Breast epithelium (tissue), 3 donors: ENCODE results near the gene RABGAP1L.

Experiments
- POLR2A ChIP-seq: fragments of 450-650 bp; IDR thresholded peaks from one replicate; pipeline ENCODE4 v1.6.1; 2016; ENCODE audit warnings: antibody characterized with exemption, mild to moderate bottlenecking, moderate library complexity
- POLR2AphosphoS5 ChIP-seq, 3 donors: sonication (generic); formaldehyde crosslinking; IDR thresholded peaks; one replicate each; pipeline ENCODE4 v1.6.1; 2017; ENCODE audit warnings: antibody characterized with exemption in 3 of 3
- TF ChIP-seq, protein P1 (sequence below), 3 donors: fragments of 450-650 bp; IDR thresholded peaks; one replicate each; pipeline ENCODE4 v1.5.1; 2016 to 2017; ENCODE audit warnings: antibody characterized with exemption in 3 of 3, mild to moderate bottlenecking in 3 of 3, moderate library complexity in 3 of 3

DNA sequence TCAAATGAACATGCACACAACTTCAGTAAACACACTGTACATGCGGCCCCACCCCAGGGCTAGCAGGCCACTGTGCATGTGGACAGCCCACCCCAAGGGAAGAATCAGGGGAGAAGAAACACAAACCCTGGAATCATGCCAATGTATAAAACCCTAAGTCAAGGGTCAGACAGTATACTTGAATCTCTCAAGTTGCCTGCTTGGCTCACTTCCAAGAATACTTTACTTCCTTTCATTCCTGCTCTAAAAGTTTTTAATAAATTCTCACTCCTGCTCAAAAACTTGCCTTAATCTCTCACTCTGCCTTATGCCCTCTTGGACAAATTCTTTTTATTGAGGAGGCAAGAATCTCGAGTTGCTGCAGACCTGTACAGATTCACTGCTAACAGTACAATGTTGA is 609.2 kb downstream of the RABGAP1L start:
- TF ChIP-seq POLR2A, result no peak
- TF ChIP-seq, protein P1, sequence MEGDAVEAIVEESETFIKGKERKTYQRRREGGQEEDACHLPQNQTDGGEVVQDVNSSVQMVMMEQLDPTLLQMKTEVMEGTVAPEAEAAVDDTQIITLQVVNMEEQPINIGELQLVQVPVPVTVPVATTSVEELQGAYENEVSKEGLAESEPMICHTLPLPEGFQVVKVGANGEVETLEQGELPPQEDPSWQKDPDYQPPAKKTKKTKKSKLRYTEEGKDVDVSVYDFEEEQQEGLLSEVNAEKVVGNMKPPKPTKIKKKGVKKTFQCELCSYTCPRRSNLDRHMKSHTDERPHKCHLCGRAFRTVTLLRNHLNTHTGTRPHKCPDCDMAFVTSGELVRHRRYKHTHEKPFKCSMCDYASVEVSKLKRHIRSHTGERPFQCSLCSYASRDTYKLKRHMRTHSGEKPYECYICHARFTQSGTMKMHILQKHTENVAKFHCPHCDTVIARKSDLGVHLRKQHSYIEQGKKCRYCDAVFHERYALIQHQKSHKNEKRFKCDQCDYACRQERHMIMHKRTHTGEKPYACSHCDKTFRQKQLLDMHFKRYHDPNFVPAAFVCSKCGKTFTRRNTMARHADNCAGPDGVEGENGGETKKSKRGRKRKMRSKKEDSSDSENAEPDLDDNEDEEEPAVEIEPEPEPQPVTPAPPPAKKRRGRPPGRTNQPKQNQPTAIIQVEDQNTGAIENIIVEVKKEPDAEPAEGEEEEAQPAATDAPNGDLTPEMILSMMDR (IDR thresholded peaks at IDR 0.05), result no peak
- no peak for TF ChIP-seq POLR2AphosphoS5 (IDR thresholded peaks at IDR 0.05)
